Measurements from ENCODE around the gene PGAP2. TPM values are rescaled to one million over a fixed set of nuclear protein-coding genes. Genes with fewer than 3 reads are reported as not detected.

Gene PGAP2
- total RNA-seq, 1 experiment from 2014 or later = 37.4 TPM

DNA sequence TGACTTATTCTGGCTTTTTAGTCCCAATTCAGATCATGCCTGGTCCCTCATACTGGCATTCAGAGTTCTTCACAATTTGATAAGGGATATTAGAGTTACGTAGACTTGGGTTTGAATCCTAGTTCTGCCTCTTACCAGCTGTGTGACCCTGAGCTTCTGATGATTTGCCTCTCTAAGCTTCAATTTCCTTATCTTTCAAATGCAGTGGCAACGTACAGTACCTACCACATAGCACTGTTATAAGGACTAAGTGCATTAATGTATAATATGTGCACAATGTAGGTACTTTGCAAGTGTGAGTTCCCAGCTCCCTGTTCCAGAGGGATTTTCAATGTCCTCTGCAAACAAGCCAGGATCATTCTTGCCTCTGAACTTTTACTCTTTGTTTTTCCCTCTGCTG, 25.1 kb downstream of the PGAP2 start:
- Histone ChIP-seq H3K79me1 (ENCODE audit: insufficient read depth, low read depth, low read length, poor library complexity, severe bottlenecking) (no peaks in the 10 kb centered on the region), H3K9ac (ENCODE audit: extremely low read depth, insufficient read length, low read length) (no peak overlapping the region), H3K18ac (ENCODE audit: insufficient read length, low read depth, low read length) (no peak overlapping the region), H3K23me2 (ENCODE audit: insufficient read length, low read depth, low read length, poor library complexity, severe bottlenecking) (no peaks in the 10 kb centered on the region), H3K4me2 (ENCODE audit: insufficient read depth, insufficient read length, low read length) (no peak overlapping the region), H2AFZ (ENCODE audit: low read length) (no peak overlapping the region), H3K4ac (ENCODE audit: low read depth, low read length) (no peak overlapping the region), H2BK20ac (ENCODE audit: low read depth, low read length, poor library complexity, severe bottlenecking) (no peak overlapping the region), H4K91ac (ENCODE audit: insufficient read length, low read depth, low read length) (no peak overlapping the region), H2BK15ac (ENCODE audit: low read depth, low read length) (no peak overlapping the region), H2BK12ac (ENCODE audit: insufficient read length, low read depth, low read length) (no peak overlapping the region), H3K79me2 (ENCODE audit: insufficient read depth, low read length) (no peaks in the 10 kb centered on the region; the same call in 1 of the 2 replicates), H2AK5ac (ENCODE audit: insufficient read length, low read length) (no peak overlapping the region), H3K14ac (ENCODE audit: insufficient read depth, low read length) (no peak overlapping the region), H3K4me1 (ENCODE audit: insufficient read depth, low read length) (peaks cover 15% of the 10 kb centered on the region), H4K5ac (ENCODE audit: insufficient read length, low read depth, low read length) (no peak overlapping the region), H2BK120ac (ENCODE audit: low read depth, low read length, poor library complexity, severe bottlenecking) (no peak overlapping the region), H3K9me3 (ENCODE audit: control insufficient read depth, low read depth, low read length) (no peaks in the 10 kb centered on the region), H3K56ac (ENCODE audit: insufficient read length, low read depth, low read length) (no peak overlapping the region), H3K27ac (ENCODE audit: insufficient read length, low read depth, low read length) (no peak overlapping the region), H3T11ph (ENCODE audit: low read length) (no peak overlapping the region), H4K20me1 (ENCODE audit: control insufficient read depth, insufficient read depth, insufficient read length) (peaks cover 3% of the 10 kb centered on the region), H2BK5ac (ENCODE audit: insufficient read length, low read length) (no peak overlapping the region), H4K8ac (replicated peaks; ENCODE audit: insufficient read length, low read depth, low read length) (no peak overlapping the region), H3K23ac (ENCODE audit: insufficient read length, low read depth, low read length) (no peak overlapping the region), H3K27me3 (ENCODE audit: insufficient read depth, low read length) (no peaks in the 10 kb centered on the region)
- Mint-ChIP-seq H3K9me3 (no peaks in the 10 kb centered on the region), H3K36me3 (ENCODE audit: insufficient read depth in 1 of 3, low read depth in 3 of 3) (peaks cover 22 to 38% (median 26%) of the 10 kb centered on the region in 3 experiments), H3K4me1 (peaks cover 40 to 41% of the 10 kb centered on the region in 2 experiments), H3K4me3 (no peak overlapping the region; a peak in 1 of 5 replicates), H3K27me3 (ENCODE audit: low read depth) (no peaks in the 10 kb centered on the region), H3K27ac (no peak overlapping the region)
- no peak for DNase-seq
- TF ChIP-seq, protein P1, sequence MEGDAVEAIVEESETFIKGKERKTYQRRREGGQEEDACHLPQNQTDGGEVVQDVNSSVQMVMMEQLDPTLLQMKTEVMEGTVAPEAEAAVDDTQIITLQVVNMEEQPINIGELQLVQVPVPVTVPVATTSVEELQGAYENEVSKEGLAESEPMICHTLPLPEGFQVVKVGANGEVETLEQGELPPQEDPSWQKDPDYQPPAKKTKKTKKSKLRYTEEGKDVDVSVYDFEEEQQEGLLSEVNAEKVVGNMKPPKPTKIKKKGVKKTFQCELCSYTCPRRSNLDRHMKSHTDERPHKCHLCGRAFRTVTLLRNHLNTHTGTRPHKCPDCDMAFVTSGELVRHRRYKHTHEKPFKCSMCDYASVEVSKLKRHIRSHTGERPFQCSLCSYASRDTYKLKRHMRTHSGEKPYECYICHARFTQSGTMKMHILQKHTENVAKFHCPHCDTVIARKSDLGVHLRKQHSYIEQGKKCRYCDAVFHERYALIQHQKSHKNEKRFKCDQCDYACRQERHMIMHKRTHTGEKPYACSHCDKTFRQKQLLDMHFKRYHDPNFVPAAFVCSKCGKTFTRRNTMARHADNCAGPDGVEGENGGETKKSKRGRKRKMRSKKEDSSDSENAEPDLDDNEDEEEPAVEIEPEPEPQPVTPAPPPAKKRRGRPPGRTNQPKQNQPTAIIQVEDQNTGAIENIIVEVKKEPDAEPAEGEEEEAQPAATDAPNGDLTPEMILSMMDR (conservative IDR thresholded peaks at IDR 0.05) = no peak
- WGBS (ENCODE audit: extremely low coverage, insufficient read length, low lambda C conversion rate) = no CpG with 5 or more reads among the region's 2 CpGs
